Measurements from ENCODE around the gene CNNM3.

CNNM3 gene

DNA sequence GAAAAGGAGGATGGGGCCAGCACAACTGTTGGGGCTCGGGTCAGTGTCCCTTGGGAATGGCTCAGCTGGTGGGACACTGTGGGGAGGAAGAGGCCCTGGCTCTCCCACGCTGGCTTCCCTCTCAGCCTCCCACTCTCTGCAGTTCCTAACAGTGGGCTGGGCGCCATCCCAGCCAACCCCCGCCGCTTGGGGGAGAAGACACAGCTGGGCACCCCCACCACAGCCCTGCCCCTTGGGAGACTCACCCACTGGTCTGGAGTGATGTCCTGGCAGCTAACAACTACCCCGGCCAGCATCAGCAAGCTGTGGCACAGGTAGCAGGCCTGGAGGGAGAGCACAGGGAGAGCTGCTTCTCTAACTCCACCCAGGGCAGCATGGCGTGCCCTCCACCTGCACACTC is 62.1 kb downstream of the CNNM3 start:
- no peak for DNase-seq (ENCODE audit: low spot score)

- DNase-seq (ENCODE audit: low spot score): no peak
Observed at GRCh38 chr2:96878796-96879544, 62.9 kb downstream of the CNNM3 start.

- DNase-seq (ENCODE audit: low spot score): no peak
Observed at GRCh38 chr2:96879545-96880040, 63.5 kb downstream of the CNNM3 start.

DNA sequence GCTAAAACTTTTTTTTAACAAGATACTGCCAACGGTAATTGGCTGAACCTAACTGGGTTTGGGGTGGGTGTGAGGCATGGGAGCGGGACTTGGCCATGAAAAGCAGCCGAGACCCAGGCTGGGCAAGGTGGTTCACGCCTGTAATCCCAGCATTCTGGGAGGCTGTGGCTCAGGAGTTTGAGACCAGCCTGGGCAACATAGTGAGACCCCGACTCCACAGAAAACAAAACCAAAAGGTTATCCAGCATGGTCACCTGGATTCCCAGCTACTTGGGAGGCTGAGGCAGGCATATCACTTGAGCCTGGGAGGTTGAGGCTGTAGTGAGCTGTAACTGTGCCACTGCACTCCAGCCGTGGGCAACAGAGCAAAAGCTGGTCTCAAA is 64.8 kb downstream of the CNNM3 start:
- no peak for DNase-seq (ENCODE audit: low spot score)

DNA sequence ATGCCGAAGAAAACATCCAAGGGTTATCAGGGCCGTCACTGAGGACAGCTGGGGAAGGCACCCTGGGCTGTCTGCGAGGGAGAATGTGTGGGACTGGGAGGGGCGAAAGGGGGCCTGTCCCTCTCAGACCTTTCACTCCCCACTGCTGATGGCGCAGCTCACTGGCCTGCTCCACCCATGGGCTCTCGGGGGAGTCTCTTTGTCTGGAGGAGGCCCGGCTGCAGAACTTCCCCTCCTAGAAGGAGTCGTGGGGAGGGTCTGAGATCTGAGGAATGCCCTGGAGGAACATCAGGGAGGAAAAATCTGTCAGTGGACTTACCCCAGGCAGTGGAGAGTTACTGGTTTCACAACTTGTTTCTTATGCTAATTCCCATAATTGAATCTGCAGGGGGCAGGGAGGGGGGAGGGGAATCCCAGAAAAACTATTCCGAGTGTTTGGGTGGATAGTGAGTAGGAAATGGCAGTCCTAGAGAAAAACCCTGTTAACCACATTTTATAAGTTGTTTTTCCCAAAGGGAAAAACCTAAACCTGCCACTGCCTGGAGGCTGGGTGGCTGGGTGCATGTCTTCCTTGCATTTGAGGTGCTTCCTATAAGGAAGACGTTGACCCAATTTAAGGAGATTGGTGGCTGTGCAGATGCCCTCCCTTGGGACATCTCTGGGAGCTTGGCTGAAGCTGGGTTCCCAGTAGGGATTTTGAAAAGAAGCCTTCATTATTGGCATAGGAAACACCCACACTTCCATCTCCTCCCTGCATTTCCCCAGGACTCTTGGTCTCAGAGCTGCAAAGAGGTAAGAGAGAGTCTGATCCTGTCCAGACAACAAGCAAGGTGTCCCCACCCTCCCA is 65.5 kb downstream of the CNNM3 start:
- DNase-seq (ENCODE audit: low spot score): no peak

- DNase-seq (ENCODE audit: low spot score): no peak
Observed at GRCh38 chr2:96882230-96882629, 66.2 kb downstream of the CNNM3 start.

DNA sequence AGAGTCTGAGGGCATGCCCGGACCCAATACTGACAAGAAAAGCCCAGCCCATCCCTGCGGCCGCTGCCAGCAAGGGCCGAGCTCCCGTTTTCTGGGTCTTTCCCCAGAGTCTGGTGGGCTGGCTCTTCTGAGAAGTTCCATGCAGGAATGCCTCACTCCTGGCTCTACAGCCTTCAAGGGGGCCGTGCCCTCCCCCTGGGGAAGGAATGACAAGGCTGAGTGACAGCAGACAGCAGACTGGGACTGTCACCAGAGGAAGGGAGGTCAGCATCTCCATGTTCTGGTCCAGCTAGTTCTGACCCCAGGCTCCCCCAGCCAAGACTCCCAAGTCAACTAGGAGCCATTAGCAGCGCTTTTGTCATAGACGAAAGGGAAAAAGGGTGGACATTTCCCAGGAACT is 66.8 kb downstream of the CNNM3 start:
- DNase-seq (ENCODE audit: low spot score): no peak

GRCh38 chr2:96883306-96883705 is 67.2 kb downstream of the CNNM3 start:
- no peak for DNase-seq (ENCODE audit: low spot score)

Data from CD4-positive, alpha-beta T cell treated with Interleukin-2 at 100 ng/mL for 4 hours (primary cell).